Fibroblast of lung (primary cell): ENCODE data around the gene SYT8. TPM values are rescaled to one million over a fixed set of nuclear protein-coding genes. Genes with fewer than 3 reads are reported as not detected.

Source experiments
- DNase-seq, 2 donors: peaks; one replicate each; pipeline versions ENCODE4 v3.0.0 to v3.0.0-alpha.2; 2010; ENCODE audit warnings: low read depth in 2 of 2
- H2AFZ ChIP-seq: 2 replicates; pipeline ENCODE4 v1.5.1; 2012; ENCODE audit warnings: low read length, control low read depth, inconsistent platforms
- H3K27ac ChIP-seq: 2 replicates; pipeline ENCODE4 v1.5.1; 2011; ENCODE audit warnings: low read length, control low read depth; ENCODE audit not compliant: insufficient read depth
- H3K27me3 ChIP-seq: 2 replicates; pipeline ENCODE4 v1.5.1; 2011; ENCODE audit warnings: mild to moderate bottlenecking, low read length; ENCODE audit not compliant: control insufficient read depth, insufficient read depth
- H3K36me3 ChIP-seq: 2 replicates; pipeline ENCODE4 v1.5.1; 2011; ENCODE audit warnings: low read length; ENCODE audit not compliant: control insufficient read depth, insufficient read depth
- H3K4me1 ChIP-seq: 2 replicates; pipeline ENCODE4 v1.5.1; 2011; ENCODE audit warnings: low read length; ENCODE audit not compliant: control insufficient read depth, insufficient read depth; ENCODE audit errors: extremely low read depth
- H3K4me2 ChIP-seq: 2 replicates; pipeline ENCODE4 v1.5.1; 2011; ENCODE audit warnings: low read length, control low read depth; ENCODE audit not compliant: insufficient read depth; ENCODE audit errors: extremely low read depth
- H3K4me3 ChIP-seq, 4 experiments: fragments of 200-600 bp in 1 of 4; sonication (generic) in 1 of 4; replicated peaks in 1 of 4; 2 replicates each; pipeline ENCODE4 v1.5.1; 2011 to 2016; ENCODE audit warnings: low read length in 4 of 4, low read depth in 3 of 4, mild to moderate bottlenecking in 3 of 4, control low read depth in 2 of 4, inconsistent platforms in 1 of 4, mixed read lengths in 1 of 4; ENCODE audit not compliant: insufficient read depth in 1 of 4; ENCODE audit errors: control extremely low read depth in 1 of 4
- H3K79me2 ChIP-seq: 2 replicates; pipeline ENCODE4 v1.5.1; 2012; ENCODE audit warnings: mild to moderate bottlenecking, low read length, inconsistent platforms; ENCODE audit not compliant: control insufficient read depth, insufficient read depth
- H3K9ac ChIP-seq: 2 replicates; pipeline ENCODE4 v1.5.1; 2011; ENCODE audit warnings: mild to moderate bottlenecking, low read length, control low read depth; ENCODE audit not compliant: insufficient read depth
- H3K9me3 ChIP-seq: 2 replicates; pipeline ENCODE4 v1.5.1; 2012; ENCODE audit warnings: low read depth, low read length; ENCODE audit not compliant: control insufficient read depth, insufficient read depth
- H4K20me1 ChIP-seq: 2 replicates; pipeline ENCODE4 v1.5.1; 2011; ENCODE audit warnings: low read length; ENCODE audit not compliant: control insufficient read depth, insufficient read depth; ENCODE audit errors: extremely low read depth
- EZH2 ChIP-seq: IDR thresholded peaks from 2 replicates; pipeline ENCODE4 v1.5.1; 2012; ENCODE audit warnings: low read length, control low read depth, mild to moderate bottlenecking; ENCODE audit errors: missing control alignments
- polyA plus RNA-seq, 2 donors: library from polyadenylated mRNA; depleted of rRNA in 1 of 2; stranded (reverse) in 1 of 2; unstranded in 1 of 2; fragments of >200 nt; gene quantifications; 2 replicates each; pipeline ENCODE4 v1.2.1, GENCODE V29; 2011 to 2012; ENCODE audit warnings: missing spikeins in 1 of 2
- total RNA-seq: library from RNA; depleted of rRNA; stranded (reverse); fragments of >200 nt; gene quantifications from 2 replicates; pipeline ENCODE4 v1.2.1, GENCODE V29; 2014
- TF ChIP-seq, protein P1 (sequence below), 2 donors: IDR thresholded peaks in 1 of 2; conservative IDR thresholded peaks in 1 of 2; 1 replicate in 1 of 2; 2 replicates in 1 of 2; pipeline ENCODE4 v1.5.1; 2011 to 2012; ENCODE audit warnings: low read length in 2 of 2, control low read depth in 1 of 2, inconsistent platforms in 1 of 2, low read depth in 1 of 2, mild to moderate bottlenecking in 1 of 2

The SYT8 gene
- total and polyA plus RNA-seq, 2 donors (not counting 1 experiment from before 2014, with no cell fraction given), result not detected

DNA sequence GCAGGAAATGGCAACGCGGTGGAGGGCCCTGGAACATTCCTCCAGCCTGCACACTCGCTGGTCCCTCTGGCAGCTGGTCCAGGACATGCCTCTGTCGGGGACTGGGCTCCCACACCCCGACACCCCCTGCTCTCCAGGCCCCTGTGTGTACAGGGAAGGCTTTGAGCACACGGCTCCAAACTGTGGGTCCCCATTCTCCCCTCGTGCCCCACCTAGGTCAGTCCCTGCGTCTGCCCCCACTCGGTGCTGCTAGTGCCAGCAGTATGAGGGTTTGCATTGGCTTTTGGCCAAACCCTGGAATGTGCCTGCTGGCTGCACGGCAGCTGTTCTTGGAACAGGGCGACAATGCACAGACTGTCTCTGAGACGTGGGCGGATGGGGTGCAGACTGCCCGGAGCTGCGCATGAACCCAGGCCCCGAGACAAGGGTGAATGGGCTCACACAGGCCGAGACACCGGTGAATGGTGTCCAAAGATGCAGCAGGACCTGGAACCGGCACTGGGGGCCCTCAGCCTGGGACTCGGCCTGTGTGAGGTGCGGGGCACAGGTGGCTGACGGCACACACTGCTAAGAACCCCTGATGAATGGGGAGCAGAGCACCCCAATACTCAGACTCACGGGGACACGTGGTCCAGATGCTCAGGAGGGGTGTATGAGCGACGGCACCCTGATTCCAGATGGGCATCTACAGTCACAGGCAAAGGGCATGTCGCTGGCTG lies 7.5 kb upstream of the SYT8 start:
- Histone ChIP-seq H3K9me3 (no peaks in the 10 kb centered on the region), H3K79me2 (no peaks in the 10 kb centered on the region), H4K20me1 (no peaks in the 10 kb centered on the region), H3K9ac (no peak overlapping the region), H3K4me2 (peak overlapping the region; percentile 51), H3K27me3 (peaks cover 4% of the 10 kb centered on the region), H3K4me1 (peaks cover 8% of the 10 kb centered on the region), H2AFZ (no peak overlapping the region), H3K27ac (peak overlapping the region; percentile 23), H3K4me3 (no peak overlapping the region), H3K36me3 (no peaks in the 10 kb centered on the region)
- peak; percentile 74 to 90 for DNase-seq
- TF ChIP-seq EZH2, result no peak

DNA sequence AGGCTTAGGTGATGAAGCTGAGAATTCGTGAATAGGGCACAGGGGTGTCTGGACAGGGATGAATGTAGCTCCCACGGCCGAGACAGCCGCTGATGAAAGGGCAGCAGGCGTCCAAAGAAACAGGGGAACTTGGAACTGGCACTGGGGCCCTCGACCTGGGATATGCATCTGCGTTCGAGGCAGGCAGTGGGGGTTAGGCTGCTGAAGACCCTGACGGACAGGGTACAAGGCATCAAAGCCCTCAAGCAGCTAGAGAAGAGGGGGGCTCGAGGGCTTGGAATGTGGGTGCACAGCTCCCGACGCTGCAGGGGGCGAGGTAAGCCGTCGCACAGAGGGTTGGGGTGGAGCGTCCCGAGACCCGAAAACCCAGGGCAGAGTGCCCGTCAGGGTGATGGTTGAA lies 6.9 kb upstream of the SYT8 start:
- no peaks in the 10 kb centered on the region for H3K36me3 ChIP-seq
- TF ChIP-seq, protein P1, sequence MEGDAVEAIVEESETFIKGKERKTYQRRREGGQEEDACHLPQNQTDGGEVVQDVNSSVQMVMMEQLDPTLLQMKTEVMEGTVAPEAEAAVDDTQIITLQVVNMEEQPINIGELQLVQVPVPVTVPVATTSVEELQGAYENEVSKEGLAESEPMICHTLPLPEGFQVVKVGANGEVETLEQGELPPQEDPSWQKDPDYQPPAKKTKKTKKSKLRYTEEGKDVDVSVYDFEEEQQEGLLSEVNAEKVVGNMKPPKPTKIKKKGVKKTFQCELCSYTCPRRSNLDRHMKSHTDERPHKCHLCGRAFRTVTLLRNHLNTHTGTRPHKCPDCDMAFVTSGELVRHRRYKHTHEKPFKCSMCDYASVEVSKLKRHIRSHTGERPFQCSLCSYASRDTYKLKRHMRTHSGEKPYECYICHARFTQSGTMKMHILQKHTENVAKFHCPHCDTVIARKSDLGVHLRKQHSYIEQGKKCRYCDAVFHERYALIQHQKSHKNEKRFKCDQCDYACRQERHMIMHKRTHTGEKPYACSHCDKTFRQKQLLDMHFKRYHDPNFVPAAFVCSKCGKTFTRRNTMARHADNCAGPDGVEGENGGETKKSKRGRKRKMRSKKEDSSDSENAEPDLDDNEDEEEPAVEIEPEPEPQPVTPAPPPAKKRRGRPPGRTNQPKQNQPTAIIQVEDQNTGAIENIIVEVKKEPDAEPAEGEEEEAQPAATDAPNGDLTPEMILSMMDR (conservative IDR thresholded peaks at IDR 0.05 in 1 of 2, IDR thresholded peaks at IDR 0.05 in 1 of 2; ENCODE audit: low read depth in 1 of 2, low read length in 2 of 2), result no peak
- no peak for TF ChIP-seq EZH2
- peaks cover 4% of the 10 kb centered on the region for H3K27me3 ChIP-seq
- H3K9me3 ChIP-seq, result no peaks in the 10 kb centered on the region
- H3K4me3 ChIP-seq, result no peak overlapping the region
- no peak overlapping the region for H3K4me2 ChIP-seq
- DNase-seq, result no peak
- no peaks in the 10 kb centered on the region for H3K79me2 ChIP-seq
- H4K20me1 ChIP-seq, result no peaks in the 10 kb centered on the region
- no peak overlapping the region for H3K9ac ChIP-seq
- no peak overlapping the region for H2AFZ ChIP-seq
- peaks cover 8% of the 10 kb centered on the region for H3K4me1 ChIP-seq
- H3K27ac ChIP-seq, result no peak overlapping the region

DNA sequence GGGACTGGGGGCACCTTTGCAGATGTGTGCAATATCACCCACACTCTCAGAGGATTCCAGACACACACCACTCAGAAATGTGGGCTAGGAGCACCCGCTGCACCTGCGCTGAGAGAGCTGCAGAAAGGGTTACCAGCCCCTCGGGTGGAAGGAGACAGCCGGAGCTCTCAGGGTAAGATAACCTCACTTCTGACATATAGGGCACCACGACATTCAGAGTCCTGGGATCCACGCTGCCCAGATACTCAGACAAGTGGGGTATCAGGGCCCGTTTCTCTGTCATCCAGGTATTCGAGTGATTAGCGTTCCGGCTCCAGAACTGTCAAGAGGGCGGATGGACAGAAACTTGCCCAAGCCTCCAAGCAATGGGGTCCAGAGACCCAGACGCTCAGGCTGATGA lies 6.2 kb upstream of the SYT8 start:
- Histone ChIP-seq H2AFZ (no peak overlapping the region), H3K27me3 (peaks cover 4% of the 10 kb centered on the region), H3K9me3 (no peaks in the 10 kb centered on the region), H4K20me1 (no peaks in the 10 kb centered on the region), H3K4me1 (peaks cover 8% of the 10 kb centered on the region), H3K9ac (no peak overlapping the region), H3K4me2 (no peak overlapping the region), H3K36me3 (no peaks in the 10 kb centered on the region), H3K4me3 (no peak overlapping the region), H3K79me2 (no peaks in the 10 kb centered on the region), H3K27ac (no peak overlapping the region)
- no peak for DNase-seq
- TF ChIP-seq, protein P1 (conservative IDR thresholded peaks at IDR 0.05 in 1 of 2, IDR thresholded peaks at IDR 0.05 in 1 of 2; ENCODE audit: low read depth in 1 of 2, low read length in 2 of 2), result no peak
- no peak for TF ChIP-seq EZH2
